ENCODE results near the gene HDAC4. TPM values are rescaled to one million over a fixed set of nuclear protein-coding genes. Genes with fewer than 3 reads are reported as not detected.
A peak's percentile ranks its signal among the peaks of the same experiment; 100 is the strongest.

HDAC4 gene
- total RNA-seq, 1 experiment from 2014 or later, result 61.5 TPM

DNA sequence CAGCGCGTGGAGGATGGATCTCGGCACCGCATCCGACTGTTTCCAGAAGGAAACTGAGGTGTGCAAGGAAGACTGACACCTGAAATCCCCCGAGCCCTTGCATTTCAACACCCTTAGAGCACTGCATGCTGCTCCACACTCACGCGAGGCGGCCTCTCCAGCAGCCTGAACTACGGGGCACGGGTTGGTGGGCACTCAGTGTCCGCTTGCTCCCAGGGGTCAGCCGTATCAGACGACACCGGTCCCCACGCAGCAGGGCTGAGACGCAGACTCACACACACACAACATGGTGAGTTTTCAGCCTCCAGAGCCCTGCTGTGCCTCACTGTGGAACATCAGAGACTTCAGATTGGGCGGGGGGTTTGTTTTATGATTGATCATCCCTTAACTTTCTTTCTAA is 283.0 kb downstream of the HDAC4 start:
- no TSS peak for BruUV-seq (replicated peaks)
- Histone ChIP-seq H3K9me2 (ENCODE audit: insufficient read depth) (no peaks in the 10 kb centered on the region), H3K4me1 (replicated peaks; ENCODE audit: insufficient read depth) (no peaks in the 10 kb centered on the region), H3K9me3 (ENCODE audit: insufficient read depth, low read depth) (no peaks in the 10 kb centered on the region), H3K27me3 (ENCODE audit: insufficient read depth, low read depth) (no peaks in the 10 kb centered on the region), H3K27ac (no peak overlapping the region), H4K20me1 (ENCODE audit: insufficient read depth) (no peaks in the 10 kb centered on the region), H3K4me2 (no peak overlapping the region), H3F3A (ENCODE audit: insufficient read depth, low read depth) (no peaks in the 10 kb centered on the region), H2AFZ (no peak overlapping the region), H3K36me3 (ENCODE audit: low read depth) (no peaks in the 10 kb centered on the region), H3K79me2 (ENCODE audit: low read depth) (no peaks in the 10 kb centered on the region), H3K4me3 (no peak overlapping the region)
- intact Hi-C loops (cut with micrococcal nuclease; ENCODE audit: unreplicated experiment), result no loop called here
- ChIA-PET POLR2A (ENCODE audit: unreplicated experiment) (no interaction called here), CTCF (no interaction called here)
- TF ChIP-seq EZH2 (IDR thresholded peaks at IDR 0.05; ENCODE audit: low read depth), result no peak
- TF ChIP-seq, protein P1, sequence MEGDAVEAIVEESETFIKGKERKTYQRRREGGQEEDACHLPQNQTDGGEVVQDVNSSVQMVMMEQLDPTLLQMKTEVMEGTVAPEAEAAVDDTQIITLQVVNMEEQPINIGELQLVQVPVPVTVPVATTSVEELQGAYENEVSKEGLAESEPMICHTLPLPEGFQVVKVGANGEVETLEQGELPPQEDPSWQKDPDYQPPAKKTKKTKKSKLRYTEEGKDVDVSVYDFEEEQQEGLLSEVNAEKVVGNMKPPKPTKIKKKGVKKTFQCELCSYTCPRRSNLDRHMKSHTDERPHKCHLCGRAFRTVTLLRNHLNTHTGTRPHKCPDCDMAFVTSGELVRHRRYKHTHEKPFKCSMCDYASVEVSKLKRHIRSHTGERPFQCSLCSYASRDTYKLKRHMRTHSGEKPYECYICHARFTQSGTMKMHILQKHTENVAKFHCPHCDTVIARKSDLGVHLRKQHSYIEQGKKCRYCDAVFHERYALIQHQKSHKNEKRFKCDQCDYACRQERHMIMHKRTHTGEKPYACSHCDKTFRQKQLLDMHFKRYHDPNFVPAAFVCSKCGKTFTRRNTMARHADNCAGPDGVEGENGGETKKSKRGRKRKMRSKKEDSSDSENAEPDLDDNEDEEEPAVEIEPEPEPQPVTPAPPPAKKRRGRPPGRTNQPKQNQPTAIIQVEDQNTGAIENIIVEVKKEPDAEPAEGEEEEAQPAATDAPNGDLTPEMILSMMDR (conservative IDR thresholded peaks at IDR 0.05), result no peak
- DNase-seq, result no peak

DNA sequence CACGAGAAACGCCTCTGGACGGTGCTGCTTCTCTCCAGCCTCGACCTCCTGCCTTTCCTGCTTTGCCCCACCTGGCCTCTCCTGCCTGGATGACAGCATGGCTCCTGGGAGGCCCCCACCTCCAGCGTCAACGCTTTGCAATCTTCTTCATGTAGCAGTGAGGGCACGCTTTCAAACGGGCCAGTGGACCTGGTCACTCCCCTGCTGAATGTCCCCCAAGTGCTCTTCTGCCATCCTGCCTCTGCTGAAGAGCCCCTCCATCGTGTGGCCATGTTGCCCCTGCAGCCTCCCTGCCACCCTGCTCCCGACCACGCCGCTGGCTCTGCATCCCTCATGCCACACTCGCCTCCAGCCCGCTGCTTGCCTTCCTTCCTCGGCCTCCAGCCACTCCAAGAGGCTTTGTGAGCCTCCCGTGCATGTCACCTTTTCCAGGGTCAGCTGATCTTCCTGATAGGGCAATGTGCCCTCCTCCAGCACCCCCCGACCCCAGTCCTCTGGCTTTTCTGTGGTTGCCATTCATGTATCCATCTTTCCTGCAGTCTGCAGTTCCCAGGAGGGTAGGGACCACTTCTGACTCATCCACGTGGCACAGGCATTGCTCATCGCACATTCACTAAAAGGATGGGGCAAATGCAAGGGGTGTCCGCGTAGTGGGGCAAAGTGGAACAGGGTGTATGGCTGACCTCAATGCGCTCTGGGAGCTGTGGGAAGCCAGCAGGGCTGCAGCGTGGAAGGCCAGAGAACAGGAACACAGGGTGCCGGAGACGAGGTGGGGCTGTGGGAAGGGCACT is 284.2 kb downstream of the HDAC4 start:
- Histone ChIP-seq H3K4me3 (no peak overlapping the region), H3K9me2 (ENCODE audit: insufficient read depth) (no peaks in the 10 kb centered on the region), H3K4me1 (replicated peaks; ENCODE audit: insufficient read depth) (no peaks in the 10 kb centered on the region), H3F3A (ENCODE audit: insufficient read depth, low read depth) (no peaks in the 10 kb centered on the region), H3K36me3 (ENCODE audit: low read depth) (no peaks in the 10 kb centered on the region), H3K27me3 (ENCODE audit: insufficient read depth, low read depth) (no peaks in the 10 kb centered on the region), H2AFZ (no peak overlapping the region), H3K79me2 (ENCODE audit: low read depth) (no peaks in the 10 kb centered on the region), H3K9me3 (ENCODE audit: insufficient read depth, low read depth) (no peaks in the 10 kb centered on the region), H3K4me2 (no peak overlapping the region), H3K27ac (no peak overlapping the region), H4K20me1 (ENCODE audit: insufficient read depth) (no peaks in the 10 kb centered on the region; the same call in 1 of the 2 replicates)
- no TSS peak for BruUV-seq (replicated peaks)
- intact Hi-C loops (cut with micrococcal nuclease; ENCODE audit: unreplicated experiment), result no loop called here
- ChIA-PET CTCF (no interaction called here), POLR2A (ENCODE audit: unreplicated experiment) (no interaction called here)
- TF ChIP-seq EZH2 (IDR thresholded peaks at IDR 0.05; ENCODE audit: low read depth), result no peak
- TF ChIP-seq, protein P1 (conservative IDR thresholded peaks at IDR 0.05), result no peak
- peak in 1 of 2 experiments; percentile 19 for DNase-seq

DNA sequence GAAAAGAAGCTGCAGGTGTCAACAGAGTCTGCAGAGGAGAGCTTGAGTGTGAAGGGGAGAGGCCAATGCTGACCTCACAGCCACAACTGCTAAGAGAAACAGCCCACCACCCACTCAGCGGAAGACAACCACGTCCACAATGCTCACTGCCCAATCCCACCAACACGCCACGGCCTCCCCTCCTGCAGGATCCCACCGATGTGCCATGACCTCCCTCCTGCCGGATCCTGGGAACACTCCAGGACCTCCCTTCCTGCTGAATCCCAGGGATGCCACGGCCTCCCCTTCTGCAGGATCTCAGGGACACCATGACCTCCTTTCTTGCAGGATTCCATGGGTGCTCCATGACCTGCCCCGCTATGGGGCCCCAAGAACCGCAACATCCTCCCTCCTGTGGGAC is 285.2 kb downstream of the HDAC4 start:
- DNase-seq, result no peak
- H3K27me3 ChIP-seq (ENCODE audit: insufficient read depth, low read depth), result no peaks in the 10 kb centered on the region
- CTCF ChIA-PET, result no interaction called here
- no peak overlapping the region for H3K4me2 ChIP-seq
- H3K4me1 ChIP-seq (replicated peaks; ENCODE audit: insufficient read depth), result no peaks in the 10 kb centered on the region
- no peaks in the 10 kb centered on the region for H3F3A ChIP-seq (ENCODE audit: insufficient read depth, low read depth)
- intact Hi-C loops (cut with micrococcal nuclease; ENCODE audit: unreplicated experiment), result no loop called here
- H3K4me3 ChIP-seq, result no peak overlapping the region
- no peak overlapping the region for H2AFZ ChIP-seq
- BruUV-seq (replicated peaks), result no TSS peak
- no peaks in the 10 kb centered on the region; the same call in 1 of the 2 replicates for H4K20me1 ChIP-seq (ENCODE audit: insufficient read depth)
- no peaks in the 10 kb centered on the region for H3K36me3 ChIP-seq (ENCODE audit: low read depth)
- no peak overlapping the region for H3K27ac ChIP-seq
- no peaks in the 10 kb centered on the region for H3K79me2 ChIP-seq (ENCODE audit: low read depth)
- no peaks in the 10 kb centered on the region for H3K9me2 ChIP-seq (ENCODE audit: insufficient read depth)
- no peaks in the 10 kb centered on the region for H3K9me3 ChIP-seq (ENCODE audit: insufficient read depth, low read depth)
- no peak for TF ChIP-seq EZH2 (IDR thresholded peaks at IDR 0.05; ENCODE audit: low read depth)
- TF ChIP-seq, protein P1 (conservative IDR thresholded peaks at IDR 0.05), result no peak
- POLR2A ChIA-PET (ENCODE audit: unreplicated experiment), result interaction anchor here (0.5 kb wide), 1 partner anchor 161 kb away, joined by 3 read pairs; no protein-coding TSS in a partner anchor
